Heart left ventricle (tissue), 16 donors: Measurements from ENCODE around the gene FREY1. TPM values are rescaled to one million over a fixed set of nuclear protein-coding genes. Genes with fewer than 3 reads are reported as not detected.
A peak's percentile ranks its signal among the peaks of the same experiment; 100 is the strongest.
"Not testable (repeated sequence)": the region's sequence is repeated elsewhere in the genome, so short reads cannot be mapped to it uniquely, and the experiment has no call there.

ENCODE experiments used
- ATAC-seq, 4 donors: fragments of 200-7000 bp; cut with Tn5 transposase; one replicate each; pipeline ENCODE4 v1.9.1; 2020 to 2022; ENCODE audit warnings: moderate library complexity in 4 of 4, mild to moderate bottlenecking in 3 of 4, moderate number of reproducible peaks in 1 of 4
- DNase-seq, 5 donors: peaks; one replicate each; pipeline ENCODE4 v3.0.0-alpha.2; 2020
- H3K27ac ChIP-seq, 12 donors: fragments of 200-600 bp; sonication (generic) in 4 of 12; one replicate each; pipeline versions ENCODE4 v1.5.0 to v1.8.0; 2016 to 2022; ENCODE audit warnings: mild to moderate bottlenecking in 2 of 12
- H3K27me3 ChIP-seq, 9 donors: fragments of 200-600 bp; sonication (generic) in 2 of 9; one replicate each; pipeline versions ENCODE4 v1.5.1 to v1.8.0; 2016 to 2022; ENCODE audit warnings: mild to moderate bottlenecking in 3 of 9
- H3K36me3 ChIP-seq, 9 donors: fragments of 200-600 bp; sonication (generic) in 2 of 9; one replicate each; pipeline versions ENCODE4 v1.5.0 to v1.8.0; 2018 to 2022; ENCODE audit warnings: mild to moderate bottlenecking in 2 of 9
- H3K4me1 ChIP-seq, 12 donors: fragments of 200-600 bp; sonication (generic) in 4 of 12; one replicate each; pipeline versions ENCODE4 v1.5.0 to v1.8.0; 2016 to 2022; ENCODE audit warnings: mild to moderate bottlenecking in 3 of 12
- H3K4me3 ChIP-seq, 12 donors: fragments of 200-600 bp; sonication (generic) in 4 of 12; one replicate each; pipeline versions ENCODE4 v1.5.0 to v1.8.0; 2017 to 2022; ENCODE audit warnings: mild to moderate bottlenecking in 9 of 12, moderate library complexity in 4 of 12
- H3K9me3 ChIP-seq, 12 donors: fragments of 200-600 bp; sonication (generic) in 4 of 12; one replicate each; pipeline versions ENCODE4 v1.5.0 to v1.8.0; 2016 to 2022; ENCODE audit warnings: mild to moderate bottlenecking in 1 of 12
- CTCF ChIP-seq, 12 donors: fragments of 200-600 bp; sonication (generic) in 4 of 12; IDR thresholded peaks; one replicate each; pipeline versions ENCODE4 v1.5.0 to v1.8.0; 2018 to 2022; ENCODE audit warnings: antibody characterized with exemption in 12 of 12, mild to moderate bottlenecking in 5 of 12
- POLR2A ChIP-seq, 2 donors: fragments of 450-650 bp; IDR thresholded peaks; one replicate each; pipeline ENCODE4 v1.6.1; 2017; ENCODE audit warnings: antibody characterized with exemption in 2 of 2, mild to moderate bottlenecking in 2 of 2, moderate library complexity in 2 of 2
- WGBS, 4 donors: extraction: QIAGEN DNeasy Blood & Tissue Kit in 2 of 4; methylation state at CpG; one replicate each; pipeline versions ENCODE4 v1.1.5 to v1.1.7; 2013 to 2018; 5-methylcytosine and 5-hydroxymethylcytosine counted together
- intact Hi-C, 10 donors: fragments of 100-400 bp; cut with DNase I; formaldehyde crosslinking; loops; one replicate each; pipeline versions ENCODE4 v1.11.1 to v1.14.2; 2022
- polyA plus RNA-seq, 2 donors: library from polyadenylated mRNA; stranded (reverse); fragments of 200-250 nt; gene quantifications; one replicate each; pipeline ENCODE4 v1.2.3, GENCODE V29; 2013
- total RNA-seq, 9 donors: library from RNA; depleted of rRNA in 2 of 9; stranded (reverse); fragments of >200 nt in 2 of 9; fragmentation: NEBNext Ultra II Directional in 3 of 9; extraction: Animal tissue kit (Norgen Biotek cat#: 25700) in 3 of 9; gene quantifications; one replicate each; pipeline versions ENCODE4 v1.1.0 to v1.2.4, GENCODE V29; 2016 to 2023
- donor health status: ischemic (EF 13 %, LVEDD 7.1; RV severe dilation, severe dysfunction).
- donor health status: healthy with polysubstance abuse.
- donor health status: DM: no; HTN: yes; CAD: no.
- donor health status: DM: no; HTN: no; CAD: no.
- donor health status: ischemic (EF 25% LVEDD 6.9; RV normal size, moderate dysfunction).
- donor health status: ischemic (EF 25% LVEDD 5.7; RV mildly dilated, moderate dysfunction).
- donor health status: healthy.
- donor health status: DM: yes; HTN: yes; CAD: no.
- donor health status: ischemic (EF 35%, LVEDD 5.7; RV mildly dilated, moderate dysfunction).
- donor health status: nonischemic (EF 11% LVEDD 7.7; RV severe dilation, severe dysfunction).
- donor health status: DM: yes; HTN: yes; CAD: no.
- donor health status: PGD.
- donor health status: ischemic (EF 29% LVEDD 5.4; RV normal size, mild dysfunction).
- donor health status: nonischemic (EF 23%, LVEDD 6.1; RV moderate dilation, normal function).

The FREY1 gene
- total and polyA plus RNA-seq, 11 donors, result 0.37 to 1.00 (median 0.45) TPM; not detected in 5

- Histone ChIP-seq H3K36me3 (peaks cover 0 to 58% (median 52%) of the 10 kb centered on the region in 9 donors), H3K4me1 (peaks cover 0 to 6% (median 0%) of the 10 kb centered on the region in 12 donors), H3K27ac (no peak overlapping the region), H3K27me3 (no peaks in the 10 kb centered on the region), H3K4me3 (no peak overlapping the region), H3K9me3 (no peaks in the 10 kb centered on the region)
- ATAC-seq (no peak), DNase-seq (no peak)
- WGBS, 4 donors, result 86 to 93% (median 89%) methylated on average over 14 to 32 of the region's 32 CpGs
- TF ChIP-seq CTCF (IDR thresholded peaks at IDR 0.05) (no peak), POLR2A (IDR thresholded peaks at IDR 0.05) (no peak)
- intact Hi-C loops, result loop anchor here in 2 of 10 donors (10.0 kb wide), 1 partner anchor 45 kb away; no protein-coding TSS in a partner anchor
Measured at GRCh38 chr11:45909594-45910475, 2.8 kb upstream of the FREY1 start.

- WGBS, 4 donors, result 66 to 77% (median 71%) methylated on average over 8 of the region's 8 CpGs
- peaks cover 0 to 48% (median 37%) of the 10 kb centered on the region in 9 donors for H3K36me3 ChIP-seq
- no peak for TF ChIP-seq POLR2A (IDR thresholded peaks at IDR 0.05)
- no peak for TF ChIP-seq CTCF (IDR thresholded peaks at IDR 0.05)
Measured at GRCh38 chr11:45907911-45908370, 870 bp upstream of the FREY1 start.

GRCh38 chr11:45906096-45906682, 882 bp downstream of the FREY1 start:
- ATAC-seq (peak in 2 of 4 donors; percentile 2 to 6), DNase-seq (no peak)
- TF ChIP-seq POLR2A (IDR thresholded peaks at IDR 0.05) (no peak), CTCF (IDR thresholded peaks at IDR 0.05) (no peak)
- H3K27ac ChIP-seq, result no peak overlapping the region
- whole genome bisulfite sequencing, 4 donors, result 63 to 83% (median 66%) methylated on average over 16 to 19 of the region's 19 CpGs
- H3K36me3 ChIP-seq, result peaks cover 0 to 31% (median 20%) of the 10 kb centered on the region in 9 donors
- peaks cover 0 to 10% (median 1%) of the 10 kb centered on the region in 12 donors for H3K4me1 ChIP-seq
- H3K9me3 ChIP-seq, result no peaks in the 10 kb centered on the region
- H3K27me3 ChIP-seq, result no peaks in the 10 kb centered on the region
- intact Hi-C loops, result no loop called here
- no peak overlapping the region for H3K4me3 ChIP-seq

More at GRCh38 chr11:45907911-45908370, 870 bp upstream of the FREY1 start:
- DNase-seq (no peak), ATAC-seq (peak in 3 of 4 donors; percentile 1 to 7 (median 4))
- no peak overlapping the region for H3K27ac ChIP-seq
- no peaks in the 10 kb centered on the region for H3K9me3 ChIP-seq
- no peaks in the 10 kb centered on the region for H3K27me3 ChIP-seq
- H3K4me1 ChIP-seq, result peaks cover 0 to 6% (median 0%) of the 10 kb centered on the region in 12 donors
- intact Hi-C loops, result no loop called here
- H3K4me3 ChIP-seq, result no peak overlapping the region

- H3K36me3 ChIP-seq, result peaks cover 0 to 27% (median 14%) of the 10 kb centered on the region in 9 donors
- H3K27me3 ChIP-seq, H3K9me3 ChIP-seq, H3K4me3 ChIP-seq, ATAC-seq, H3K27ac ChIP-seq, intact Hi-C loops, DNase-seq: not testable (repeated sequence)
- peaks cover 5 to 16% (median 8%) of the 10 kb centered on the region in 12 donors for H3K4me1 ChIP-seq
- 82 to 89% (median 84%) methylated on average over 5 to 6 of the region's 6 CpGs for WGBS, 4 donors
Measured at GRCh38 chr11:45905576-45905975, 1.5 kb downstream of the FREY1 start.
